ENCODE results near the gene TLE1. TPM values are rescaled to one million over a fixed set of nuclear protein-coding genes. Genes with fewer than 3 reads are reported as not detected.

TLE1 gene
- total RNA-seq, 1 experiment from 2014 or later, result 79.3 TPM

DNA sequence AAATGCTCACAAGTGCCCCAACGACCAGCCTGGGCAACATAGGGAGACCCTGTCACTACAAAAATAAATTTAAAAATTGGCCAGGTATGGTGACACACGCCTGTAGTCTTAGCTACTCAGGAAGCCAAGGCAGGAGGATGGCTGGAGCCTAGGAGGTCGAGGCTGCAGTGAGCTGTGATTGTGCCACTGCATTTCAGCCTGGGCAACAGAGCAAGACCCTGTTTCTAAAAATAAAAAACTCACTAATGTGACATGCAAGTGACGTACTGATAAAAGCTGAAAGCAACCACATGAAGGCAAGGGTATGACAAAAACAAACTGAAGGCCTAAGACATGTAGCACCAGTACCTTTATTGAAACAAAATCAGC, 81.1 kb downstream of the TLE1 start:
- no CpG with 5 or more reads among the region's 4 CpGs for WGBS (ENCODE audit: extremely low coverage, insufficient read length, low lambda C conversion rate)
- no peak for DNase-seq
- H2BK12ac ChIP-seq (ENCODE audit: insufficient read length, low read depth, low read length), result no peak overlapping the region
- no peak overlapping the region for H3K56ac ChIP-seq (ENCODE audit: insufficient read length, low read depth, low read length)
- H3K18ac ChIP-seq (ENCODE audit: insufficient read length, low read depth, low read length), result no peak overlapping the region
- H4K20me1 ChIP-seq (ENCODE audit: control insufficient read depth, insufficient read depth, insufficient read length), result no peaks in the 10 kb centered on the region
- H3K9me3 ChIP-seq (ENCODE audit: control insufficient read depth, low read depth, low read length), result no peaks in the 10 kb centered on the region
- H3K27ac ChIP-seq (ENCODE audit: insufficient read length, low read depth, low read length), result no peak overlapping the region
- no peak overlapping the region for H3K14ac ChIP-seq (ENCODE audit: insufficient read depth, low read length)
- H3K4me2 ChIP-seq (ENCODE audit: insufficient read depth, insufficient read length, low read length), result no peak overlapping the region
- no peaks in the 10 kb centered on the region for H3K4me1 ChIP-seq (ENCODE audit: insufficient read depth, low read length)
- H2BK5ac ChIP-seq (ENCODE audit: insufficient read length, low read length), result no peak overlapping the region
- no peak overlapping the region for H3K9ac ChIP-seq (ENCODE audit: extremely low read depth, insufficient read length, low read length)
- TF ChIP-seq CTCF (conservative IDR thresholded peaks at IDR 0.05), result no peak
- H3T11ph ChIP-seq (ENCODE audit: low read length), result no peak overlapping the region
- H3K36me3 Mint-ChIP-seq (ENCODE audit: insufficient read depth in 1 of 3, low read depth in 3 of 3), result peaks cover 72 to 91% (median 84%) of the 10 kb centered on the region in 3 experiments
- H2BK20ac ChIP-seq (ENCODE audit: low read depth, low read length, poor library complexity, severe bottlenecking), result no peak overlapping the region
- H2BK120ac ChIP-seq (ENCODE audit: low read depth, low read length, poor library complexity, severe bottlenecking), result no peak overlapping the region
- H4K5ac ChIP-seq (ENCODE audit: insufficient read length, low read depth, low read length), result no peak overlapping the region
- H3K27me3 ChIP-seq (ENCODE audit: insufficient read depth, low read length), result no peaks in the 10 kb centered on the region
- no peak overlapping the region for H4K91ac ChIP-seq (ENCODE audit: insufficient read length, low read depth, low read length)
- no peak overlapping the region for H4K8ac ChIP-seq (replicated peaks; ENCODE audit: insufficient read length, low read depth, low read length)
- no peak overlapping the region for H2AK5ac ChIP-seq (ENCODE audit: insufficient read length, low read length)
- no peak overlapping the region for H3K4ac ChIP-seq (ENCODE audit: low read depth, low read length)
- H3K79me1 ChIP-seq (ENCODE audit: insufficient read depth, low read depth, low read length, poor library complexity, severe bottlenecking), result no peaks in the 10 kb centered on the region
- H3K23me2 ChIP-seq (ENCODE audit: insufficient read length, low read depth, low read length, poor library complexity, severe bottlenecking), result no peaks in the 10 kb centered on the region
- no peaks in the 10 kb centered on the region for H3K27me3 Mint-ChIP-seq (ENCODE audit: low read depth)
- no peak overlapping the region for H3K4me3 Mint-ChIP-seq
- no peak overlapping the region for H2BK15ac ChIP-seq (ENCODE audit: low read depth, low read length)
- H2AFZ ChIP-seq (ENCODE audit: low read length), result no peak overlapping the region
- H3K27ac Mint-ChIP-seq, result no peak overlapping the region
- no peak overlapping the region for H3K23ac ChIP-seq (ENCODE audit: insufficient read length, low read depth, low read length)
- H3K79me2 ChIP-seq (ENCODE audit: insufficient read depth, low read length), result no peaks in the 10 kb centered on the region; the same call in 1 of the 2 replicates
- H3K4me1 Mint-ChIP-seq, result peaks cover 5 to 7% of the 10 kb centered on the region in 2 experiments; a peak in 2 of 4 replicates
- H3K9me3 Mint-ChIP-seq, result no peaks in the 10 kb centered on the region
